ENCODE data around the gene TMEM138. TPM values are rescaled to one million over a fixed set of nuclear protein-coding genes. Genes with fewer than 3 reads are reported as not detected.
A peak's percentile ranks its signal among the peaks of the same experiment; 100 is the strongest.

The TMEM138 gene
- total and polyA plus RNA-seq, 2 of the 13 experiments (the other 11 are each of a cell fraction or from before 2014, with no cell fraction given) = 43.5 to 61.0 TPM

DNA sequence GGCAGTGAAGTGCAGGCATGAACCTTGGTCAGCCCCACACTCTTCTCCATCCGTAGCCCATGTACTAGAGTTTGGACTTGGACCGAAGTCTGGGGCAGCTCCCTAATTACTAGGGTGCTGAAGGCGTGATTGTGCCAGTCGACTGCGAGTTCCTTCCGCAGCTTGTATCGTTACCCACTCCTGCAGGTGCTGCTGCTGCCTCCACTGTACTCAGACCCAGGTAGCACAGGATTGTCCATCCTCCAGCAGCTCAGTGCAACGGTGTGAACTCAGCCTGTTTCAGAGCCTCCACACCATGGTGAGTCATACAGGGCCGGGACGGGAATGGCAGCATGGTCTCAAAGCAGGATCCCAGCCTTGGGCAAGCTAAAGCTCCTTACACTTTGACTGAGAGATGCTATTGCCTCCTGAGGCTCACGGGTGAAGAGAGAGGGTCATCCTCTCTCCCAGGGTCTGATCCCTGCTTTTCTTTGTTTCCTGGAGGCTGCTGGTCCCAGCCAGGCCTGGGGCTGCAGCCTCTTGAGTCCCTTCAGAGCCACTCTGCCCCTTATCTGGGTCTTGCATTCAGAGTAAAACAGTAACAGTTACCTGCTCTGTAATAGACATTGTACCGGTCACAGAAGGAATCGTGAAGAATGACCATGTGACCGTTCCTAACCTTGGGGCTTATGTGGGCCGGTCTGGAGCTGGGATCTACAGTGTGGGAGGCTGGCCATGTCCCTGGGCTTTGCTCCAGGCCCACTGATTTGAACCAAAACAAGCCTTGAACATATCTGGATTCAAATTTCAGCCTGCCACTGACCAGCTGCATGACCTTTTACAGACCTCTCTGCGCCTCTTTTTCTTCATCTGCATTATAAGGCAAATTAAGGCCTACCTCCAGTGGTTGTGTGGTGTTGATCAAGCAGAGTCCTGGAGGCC, 27.5 kb upstream of the TMEM138 start (continued):
- TF ChIP-seq ZNF749 (CRISPR knock-in tag; IDR thresholded peaks at IDR 0.05; ENCODE audit: borderline replicate concordance) = no peak
- TF ChIP-seq MLLT10 (CRISPR knock-in tag; IDR thresholded peaks at IDR 0.05) = no peak
- no peak; the same call in 1 of the 2 replicates for TF ChIP-seq KLF12 (CRISPR knock-in tag; IDR thresholded peaks at IDR 0.05; ENCODE audit: borderline replicate concordance)
- TF ChIP-seq FLYWCH1 (CRISPR knock-in tag; IDR thresholded peaks at IDR 0.05) = no peak
- TF ChIP-seq MED1 (CRISPR knock-in tag; IDR thresholded peaks at IDR 0.05) = peak; percentile 79
- TF ChIP-seq, protein P1, sequence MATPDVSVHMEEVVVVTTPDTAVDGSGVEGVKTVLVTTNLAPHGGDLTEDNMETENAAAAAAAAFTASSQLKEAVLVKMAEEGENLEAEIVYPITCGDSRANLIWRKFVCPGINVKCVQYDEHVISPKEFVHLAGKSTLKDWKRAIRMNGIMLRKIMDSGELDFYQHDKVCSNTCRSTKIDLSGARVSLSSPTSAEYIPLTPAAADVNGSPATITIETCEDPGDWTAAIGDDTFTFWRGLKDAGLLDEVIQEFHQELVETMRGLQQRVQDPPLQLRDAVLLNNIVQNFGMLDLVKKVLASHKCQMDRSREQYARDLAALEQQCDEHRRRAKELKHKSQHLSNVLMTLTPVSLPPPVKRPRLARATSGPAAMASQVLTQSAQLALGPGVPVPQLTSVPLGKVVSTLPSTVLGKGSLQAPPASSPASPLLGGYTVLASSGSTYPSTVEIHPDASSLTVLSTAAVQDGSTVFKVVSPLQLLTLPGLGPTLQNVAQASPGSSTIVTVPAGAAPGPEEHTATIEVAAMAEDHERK (CRISPR knock-in tag; IDR thresholded peaks at IDR 0.05; ENCODE audit: low read depth) = no peak
- no peak; the same call in 1 of the 2 replicates for TF ChIP-seq SALL2 (CRISPR knock-in tag; IDR thresholded peaks at IDR 0.05)
- TF ChIP-seq ZNF564 (CRISPR knock-in tag; IDR thresholded peaks at IDR 0.05) = no peak
- peak; percentile 94 for TF ChIP-seq HNF4G (IDR thresholded peaks at IDR 0.05; ENCODE audit: borderline replicate concordance, low read depth, low read length)
- peak; percentile 80 for TF ChIP-seq HNF4G (CRISPR knock-in tag; IDR thresholded peaks at IDR 0.05; ENCODE audit: borderline replicate concordance, low read depth)
- TF ChIP-seq ZFYVE20 (CRISPR knock-in tag; IDR thresholded peaks at IDR 0.05; ENCODE audit: borderline replicate concordance, low read depth) = no peak
- TF ChIP-seq ZC3H13 (CRISPR knock-in tag; IDR thresholded peaks at IDR 0.05) = 0 out of 2 replicates have a peak, but pooled peaks have one; percentile 68
- no peak for TF ChIP-seq CCAR2 (optimal IDR thresholded peaks at IDR 0.05; ENCODE audit: low read depth, low read length)
- TF ChIP-seq PHF8 (CRISPR knock-in tag; IDR thresholded peaks at IDR 0.05) = peak; percentile 65
- no peak for TF ChIP-seq ZFAT (CRISPR knock-in tag; conservative IDR thresholded peaks at IDR 0.05)
- no peak for TF ChIP-seq NFATC3 (CRISPR knock-in tag; IDR thresholded peaks at IDR 0.05)
- TF ChIP-seq AKAP8 (CRISPR knock-in tag; IDR thresholded peaks at IDR 0.05) = peak; percentile 45; the same call in 1 of the 2 replicates
- TF ChIP-seq ZNF850 (CRISPR knock-in tag; conservative IDR thresholded peaks at IDR 0.05) = no peak
- TF ChIP-seq, protein P2, sequence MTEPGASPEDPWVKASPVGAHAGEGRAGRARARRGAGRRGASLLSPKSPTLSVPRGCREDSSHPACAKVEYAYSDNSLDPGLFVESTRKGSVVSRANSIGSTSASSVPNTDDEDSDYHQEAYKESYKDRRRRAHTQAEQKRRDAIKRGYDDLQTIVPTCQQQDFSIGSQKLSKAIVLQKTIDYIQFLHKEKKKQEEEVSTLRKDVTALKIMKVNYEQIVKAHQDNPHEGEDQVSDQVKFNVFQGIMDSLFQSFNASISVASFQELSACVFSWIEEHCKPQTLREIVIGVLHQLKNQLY (CRISPR knock-in tag; IDR thresholded peaks at IDR 0.05) = peak; percentile 94
- TF ChIP-seq PAF1 (CRISPR knock-in tag; IDR thresholded peaks at IDR 0.05) = 0 out of 2 replicates have a peak, but pooled peaks have one; percentile 53
- no peak for TF ChIP-seq STAG1 (CRISPR knock-in tag; IDR thresholded peaks at IDR 0.05)
- TF ChIP-seq, protein P3, sequence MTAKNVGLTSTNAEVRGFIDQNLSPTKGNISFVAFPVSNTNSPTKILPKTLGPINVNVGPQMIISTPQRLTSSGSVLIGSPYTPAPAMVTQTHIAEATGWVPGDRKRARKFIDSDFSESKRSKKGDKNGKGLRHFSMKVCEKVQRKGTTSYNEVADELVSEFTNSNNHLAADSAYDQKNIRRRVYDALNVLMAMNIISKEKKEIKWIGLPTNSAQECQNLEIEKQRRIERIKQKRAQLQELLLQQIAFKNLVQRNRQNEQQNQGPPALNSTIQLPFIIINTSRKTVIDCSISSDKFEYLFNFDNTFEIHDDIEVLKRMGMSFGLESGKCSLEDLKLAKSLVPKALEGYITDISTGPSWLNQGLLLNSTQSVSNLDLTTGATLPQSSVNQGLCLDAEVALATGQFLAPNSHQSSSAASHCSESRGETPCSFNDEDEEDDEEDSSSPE (CRISPR knock-in tag; IDR thresholded peaks at IDR 0.05) = no peak
- no peak; the same call in 1 of the 2 replicates for TF ChIP-seq ISL2 (CRISPR knock-in tag; IDR thresholded peaks at IDR 0.05)
- TF ChIP-seq ZNF720 (CRISPR knock-in tag; IDR thresholded peaks at IDR 0.05) = no peak
- TF ChIP-seq, protein P4, sequence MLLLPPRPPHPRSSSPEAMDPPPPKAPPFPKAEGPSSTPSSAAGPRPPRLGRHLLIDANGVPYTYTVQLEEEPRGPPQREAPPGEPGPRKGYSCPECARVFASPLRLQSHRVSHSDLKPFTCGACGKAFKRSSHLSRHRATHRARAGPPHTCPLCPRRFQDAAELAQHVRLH (CRISPR knock-in tag; IDR thresholded peaks at IDR 0.05; ENCODE audit: borderline replicate concordance, low read depth) = peak; percentile 66
- TF ChIP-seq, protein P5, sequence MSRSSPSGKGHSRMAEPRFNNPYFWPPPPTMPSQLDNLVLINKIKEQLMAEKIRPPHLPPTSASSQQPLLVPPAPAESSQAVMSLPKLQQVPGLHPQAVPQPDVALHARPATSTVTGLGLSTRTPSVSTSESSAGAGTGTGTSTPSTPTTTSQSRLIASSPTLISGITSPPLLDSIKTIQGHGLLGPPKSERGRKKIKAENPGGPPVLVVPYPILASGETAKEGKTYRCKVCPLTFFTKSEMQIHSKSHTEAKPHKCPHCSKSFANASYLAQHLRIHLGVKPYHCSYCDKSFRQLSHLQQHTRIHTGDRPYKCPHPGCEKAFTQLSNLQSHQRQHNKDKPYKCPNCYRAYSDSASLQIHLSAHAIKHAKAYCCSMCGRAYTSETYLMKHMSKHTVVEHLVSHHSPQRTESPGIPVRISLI (CRISPR knock-in tag; IDR thresholded peaks at IDR 0.05; ENCODE audit: borderline replicate concordance) = no peak
- no peak; the same call in 1 of the 2 replicates for TF ChIP-seq HMG20A (CRISPR knock-in tag; IDR thresholded peaks at IDR 0.05; ENCODE audit: borderline replicate concordance)
